Heart left ventricle (tissue), 16 donors: ENCODE results near the gene SIGLEC12. TPM values are rescaled to one million over a fixed set of nuclear protein-coding genes. Genes with fewer than 3 reads are reported as not detected.

Experiments
- ATAC-seq, 4 donors: fragments of 200-7000 bp; cut with Tn5 transposase; one replicate each; pipeline ENCODE4 v1.9.1; 2020 to 2022; ENCODE audit warnings: moderate library complexity in 4 of 4, mild to moderate bottlenecking in 3 of 4, moderate number of reproducible peaks in 1 of 4
- DNase-seq, 5 donors: peaks; one replicate each; pipeline ENCODE4 v3.0.0-alpha.2; 2020
- H3K27ac ChIP-seq, 12 donors: fragments of 200-600 bp; sonication (generic) in 4 of 12; one replicate each; pipeline versions ENCODE4 v1.5.0 to v1.8.0; 2016 to 2022; ENCODE audit warnings: mild to moderate bottlenecking in 2 of 12
- H3K27me3 ChIP-seq, 9 donors: fragments of 200-600 bp; sonication (generic) in 2 of 9; one replicate each; pipeline versions ENCODE4 v1.5.1 to v1.8.0; 2016 to 2022; ENCODE audit warnings: mild to moderate bottlenecking in 3 of 9
- H3K36me3 ChIP-seq, 9 donors: fragments of 200-600 bp; sonication (generic) in 2 of 9; one replicate each; pipeline versions ENCODE4 v1.5.0 to v1.8.0; 2018 to 2022; ENCODE audit warnings: mild to moderate bottlenecking in 2 of 9
- H3K4me1 ChIP-seq, 12 donors: fragments of 200-600 bp; sonication (generic) in 4 of 12; one replicate each; pipeline versions ENCODE4 v1.5.0 to v1.8.0; 2016 to 2022; ENCODE audit warnings: mild to moderate bottlenecking in 3 of 12
- H3K4me3 ChIP-seq, 12 donors: fragments of 200-600 bp; sonication (generic) in 4 of 12; one replicate each; pipeline versions ENCODE4 v1.5.0 to v1.8.0; 2017 to 2022; ENCODE audit warnings: mild to moderate bottlenecking in 9 of 12, moderate library complexity in 4 of 12
- H3K9me3 ChIP-seq, 12 donors: fragments of 200-600 bp; sonication (generic) in 4 of 12; one replicate each; pipeline versions ENCODE4 v1.5.0 to v1.8.0; 2016 to 2022; ENCODE audit warnings: mild to moderate bottlenecking in 1 of 12
- POLR2A ChIP-seq, 2 donors: fragments of 450-650 bp; IDR thresholded peaks; one replicate each; pipeline ENCODE4 v1.6.1; 2017; ENCODE audit warnings: antibody characterized with exemption in 2 of 2, mild to moderate bottlenecking in 2 of 2, moderate library complexity in 2 of 2
- WGBS, 4 donors: extraction: QIAGEN DNeasy Blood & Tissue Kit in 2 of 4; methylation state at CpG; one replicate each; pipeline versions ENCODE4 v1.1.5 to v1.1.7; 2013 to 2018; 5-methylcytosine and 5-hydroxymethylcytosine counted together
- intact Hi-C, 10 donors: fragments of 100-400 bp; cut with DNase I; formaldehyde crosslinking; loops; one replicate each; pipeline versions ENCODE4 v1.11.1 to v1.14.2; 2022
- polyA plus RNA-seq, 2 donors: library from polyadenylated mRNA; stranded (reverse); fragments of 200-250 nt; gene quantifications; one replicate each; pipeline ENCODE4 v1.2.3, GENCODE V29; 2013
- total RNA-seq, 9 donors: library from RNA; depleted of rRNA in 2 of 9; stranded (reverse); fragments of >200 nt in 2 of 9; fragmentation: NEBNext Ultra II Directional in 3 of 9; extraction: Animal tissue kit (Norgen Biotek cat#: 25700) in 3 of 9; gene quantifications; one replicate each; pipeline versions ENCODE4 v1.1.0 to v1.2.4, GENCODE V29; 2016 to 2023
- TF ChIP-seq, protein P1 (sequence below), 12 donors: fragments of 200-600 bp; sonication (generic) in 4 of 12; IDR thresholded peaks; one replicate each; pipeline versions ENCODE4 v1.5.0 to v1.8.0; 2018 to 2022; ENCODE audit warnings: antibody characterized with exemption in 12 of 12, mild to moderate bottlenecking in 5 of 12
- donor health status: ischemic (EF 13 %, LVEDD 7.1; RV severe dilation, severe dysfunction).
- donor health status: healthy with polysubstance abuse.
- donor health status: DM: no; HTN: yes; CAD: no.
- donor health status: DM: no; HTN: no; CAD: no.
- donor health status: ischemic (EF 25% LVEDD 6.9; RV normal size, moderate dysfunction).
- donor health status: ischemic (EF 25% LVEDD 5.7; RV mildly dilated, moderate dysfunction).
- donor health status: healthy.
- donor health status: DM: yes; HTN: yes; CAD: no.
- donor health status: ischemic (EF 35%, LVEDD 5.7; RV mildly dilated, moderate dysfunction).
- donor health status: nonischemic (EF 11% LVEDD 7.7; RV severe dilation, severe dysfunction).
- donor health status: DM: yes; HTN: yes; CAD: no.
- donor health status: PGD.
- donor health status: ischemic (EF 29% LVEDD 5.4; RV normal size, mild dysfunction).
- donor health status: nonischemic (EF 23%, LVEDD 6.1; RV moderate dilation, normal function).

SIGLEC12 gene
- total and polyA plus RNA-seq, 11 donors: 0.15 to 0.43 (median 0.21) TPM; not detected in 6

DNA sequence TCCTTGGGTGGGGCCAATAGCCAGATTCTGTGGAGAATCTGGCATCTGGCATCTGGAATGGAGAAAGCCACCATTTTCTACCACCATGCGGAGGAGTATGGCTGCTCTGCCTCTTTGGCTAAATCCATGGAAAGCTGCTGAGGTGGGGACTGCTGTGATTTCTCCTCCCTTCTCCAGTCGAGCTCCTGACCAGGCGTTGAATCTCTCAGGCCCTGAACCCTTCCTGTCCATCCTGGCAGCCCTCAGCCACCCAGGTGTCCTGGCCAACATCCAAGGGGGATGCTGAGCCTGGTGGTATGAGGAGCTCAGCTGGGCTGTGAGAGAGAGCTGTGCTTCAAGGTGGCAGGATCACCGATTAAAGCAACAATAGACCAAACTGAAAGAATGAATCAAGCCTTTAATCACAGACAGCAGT lies 47.3 kb upstream of the SIGLEC12 start:
- Histone ChIP-seq H3K27me3 (peaks cover 0 to 40% (median 8%) of the 10 kb centered on the region in 9 donors), H3K9me3 (no peaks in the 10 kb centered on the region), H3K4me3 (no peak overlapping the region), H3K4me1 (peaks cover 0 to 6% (median 0%) of the 10 kb centered on the region in 12 donors), H3K27ac (no peak overlapping the region), H3K36me3 (no peaks in the 10 kb centered on the region)
- TF ChIP-seq, protein P1, sequence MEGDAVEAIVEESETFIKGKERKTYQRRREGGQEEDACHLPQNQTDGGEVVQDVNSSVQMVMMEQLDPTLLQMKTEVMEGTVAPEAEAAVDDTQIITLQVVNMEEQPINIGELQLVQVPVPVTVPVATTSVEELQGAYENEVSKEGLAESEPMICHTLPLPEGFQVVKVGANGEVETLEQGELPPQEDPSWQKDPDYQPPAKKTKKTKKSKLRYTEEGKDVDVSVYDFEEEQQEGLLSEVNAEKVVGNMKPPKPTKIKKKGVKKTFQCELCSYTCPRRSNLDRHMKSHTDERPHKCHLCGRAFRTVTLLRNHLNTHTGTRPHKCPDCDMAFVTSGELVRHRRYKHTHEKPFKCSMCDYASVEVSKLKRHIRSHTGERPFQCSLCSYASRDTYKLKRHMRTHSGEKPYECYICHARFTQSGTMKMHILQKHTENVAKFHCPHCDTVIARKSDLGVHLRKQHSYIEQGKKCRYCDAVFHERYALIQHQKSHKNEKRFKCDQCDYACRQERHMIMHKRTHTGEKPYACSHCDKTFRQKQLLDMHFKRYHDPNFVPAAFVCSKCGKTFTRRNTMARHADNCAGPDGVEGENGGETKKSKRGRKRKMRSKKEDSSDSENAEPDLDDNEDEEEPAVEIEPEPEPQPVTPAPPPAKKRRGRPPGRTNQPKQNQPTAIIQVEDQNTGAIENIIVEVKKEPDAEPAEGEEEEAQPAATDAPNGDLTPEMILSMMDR (IDR thresholded peaks at IDR 0.05): no peak
- TF ChIP-seq POLR2A (IDR thresholded peaks at IDR 0.05): no peak
- DNase-seq (no peak), ATAC-seq (no peak)
- WGBS, 4 donors: 62 to 81% (median 75%) methylated on average over 4 of the region's 4 CpGs
- intact Hi-C loops: no loop called here

DNA sequence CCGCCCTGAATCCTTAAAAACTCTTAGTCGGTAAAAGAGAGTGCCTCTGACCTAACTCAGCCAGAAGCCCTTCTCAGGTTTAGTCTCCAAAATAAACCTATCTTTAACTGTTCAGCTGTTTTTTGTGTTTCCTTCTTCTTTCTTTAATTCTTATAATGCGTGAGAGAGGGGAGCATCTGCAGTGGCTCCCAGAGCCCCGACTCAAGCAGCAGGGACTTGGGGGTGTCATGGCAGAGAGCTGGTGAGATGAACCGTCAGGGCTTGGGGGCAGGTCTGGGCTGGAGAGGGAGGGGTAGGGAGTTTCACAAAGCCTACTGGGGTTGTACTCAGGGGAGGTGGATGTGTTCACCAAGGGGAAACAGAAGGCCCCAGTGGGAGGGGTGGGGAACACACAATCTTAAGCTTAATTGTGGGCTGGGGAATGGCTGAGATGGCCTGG lies 46.6 kb upstream of the SIGLEC12 start:
- Histone ChIP-seq H3K27ac (no peak overlapping the region), H3K9me3 (no peaks in the 10 kb centered on the region), H3K4me1 (peaks cover 0 to 6% (median 0%) of the 10 kb centered on the region in 12 donors), H3K4me3 (no peak overlapping the region), H3K27me3 (peaks cover 0 to 44% (median 8%) of the 10 kb centered on the region in 9 donors), H3K36me3 (no peaks in the 10 kb centered on the region)
- 53 to 55% (median 54%) methylated on average over 5 of the region's 5 CpGs for WGBS, 4 donors
- DNase-seq (no peak), ATAC-seq (no peak)
- TF ChIP-seq POLR2A (IDR thresholded peaks at IDR 0.05): no peak
- TF ChIP-seq, protein P1 (IDR thresholded peaks at IDR 0.05): no peak
- intact Hi-C loops: no loop called here

DNA sequence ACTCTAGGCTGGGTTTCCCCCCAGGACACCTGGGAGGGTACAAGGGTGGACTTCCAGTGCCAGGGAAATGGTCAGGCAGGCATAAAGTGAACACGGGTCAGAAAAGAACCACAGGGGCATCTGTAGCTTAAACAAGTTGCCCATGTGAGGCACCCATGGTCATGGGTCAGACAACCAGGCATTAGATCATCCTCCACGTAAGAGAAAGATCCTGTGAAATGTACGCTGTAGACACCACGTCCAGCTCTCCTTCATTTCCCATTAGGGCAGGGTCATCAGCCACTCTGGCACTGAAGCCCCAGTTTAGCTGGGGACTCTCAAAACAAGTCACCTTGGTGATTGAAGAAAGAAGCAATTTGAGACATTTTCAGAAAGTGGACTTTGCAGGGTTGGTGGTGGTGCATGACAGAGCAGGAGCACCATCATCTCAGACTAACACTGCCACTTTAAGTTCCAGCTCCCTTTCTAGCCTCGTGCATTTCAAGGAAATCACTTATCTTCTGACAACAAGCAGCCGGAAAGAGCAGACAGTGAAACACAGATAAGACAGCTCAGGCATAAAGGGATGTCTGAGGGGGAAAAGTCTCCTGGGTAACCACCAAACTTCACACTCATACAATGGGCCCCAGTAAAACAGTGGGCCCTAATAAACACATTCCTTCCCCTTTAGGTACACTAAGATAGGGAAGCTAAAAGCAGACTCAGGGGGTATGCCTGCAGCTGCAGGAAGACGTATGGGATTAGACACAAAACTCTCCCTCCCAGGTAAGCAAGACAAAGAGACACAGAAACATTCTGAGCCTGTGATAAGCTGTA lies 46.0 kb upstream of the SIGLEC12 start:
- 24 to 31% (median 29%) methylated on average over 7 of the region's 7 CpGs for WGBS, 4 donors
- TF ChIP-seq POLR2A (IDR thresholded peaks at IDR 0.05): no peak
- TF ChIP-seq, protein P1 (IDR thresholded peaks at IDR 0.05): no peak
- ATAC-seq: no peak
- intact Hi-C loops: no loop called here
- peaks cover 0 to 50% (median 8%) of the 10 kb centered on the region in 9 donors for H3K27me3 ChIP-seq
- no peak overlapping the region for H3K27ac ChIP-seq
- H3K9me3 ChIP-seq: no peaks in the 10 kb centered on the region
- H3K4me3 ChIP-seq: no peak overlapping the region
- H3K36me3 ChIP-seq: no peaks in the 10 kb centered on the region
- peaks cover 0 to 6% (median 0%) of the 10 kb centered on the region in 12 donors for H3K4me1 ChIP-seq
- DNase-seq: no peak

DNA sequence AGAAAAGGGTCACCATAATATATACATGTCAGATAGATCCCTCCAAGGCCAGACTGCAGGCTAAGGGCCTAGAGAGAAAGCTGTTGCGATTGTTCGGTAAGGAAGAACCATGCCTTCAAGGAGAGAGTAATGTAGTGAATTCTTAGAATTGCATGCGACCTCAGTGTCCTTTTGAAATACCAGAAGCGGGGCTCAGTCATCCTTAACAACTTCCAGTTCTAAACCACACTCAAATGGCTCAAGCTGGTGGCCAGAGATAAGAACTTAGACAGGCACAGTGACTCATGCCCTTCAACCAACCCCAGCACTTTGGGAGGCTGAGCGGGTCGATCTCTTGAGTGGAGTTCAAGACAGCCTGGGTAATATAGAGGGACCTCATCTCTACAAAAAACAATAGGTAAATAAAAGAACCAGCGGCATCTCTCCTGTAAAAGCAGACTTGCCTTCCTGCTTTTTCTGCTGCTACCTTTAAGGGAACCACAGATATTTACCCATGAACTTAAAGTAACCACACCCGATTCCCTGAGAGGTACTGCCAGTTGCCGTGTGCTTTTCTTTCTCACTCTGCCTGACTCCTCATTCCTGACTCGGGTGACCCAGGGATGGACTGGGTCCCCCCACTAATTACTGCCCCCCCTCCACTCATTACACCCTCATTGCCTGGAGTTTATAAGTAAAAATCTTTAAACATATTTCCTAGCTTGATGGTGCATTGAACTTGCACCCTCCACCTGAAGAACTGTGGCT lies 45.2 kb upstream of the SIGLEC12 start:
- Histone ChIP-seq H3K27ac (no peak overlapping the region), H3K36me3 (no peaks in the 10 kb centered on the region), H3K27me3 (peaks cover 0 to 57% (median 8%) of the 10 kb centered on the region in 9 donors), H3K4me1 (peaks cover 0 to 6% (median 0%) of the 10 kb centered on the region in 12 donors), H3K9me3 (no peaks in the 10 kb centered on the region), H3K4me3 (no peak overlapping the region)
- no peak for DNase-seq
- intact Hi-C loops: no loop called here
- TF ChIP-seq, protein P1 (IDR thresholded peaks at IDR 0.05): no peak
- no peak for TF ChIP-seq POLR2A (IDR thresholded peaks at IDR 0.05)
- no peak for ATAC-seq
- WGBS, 4 donors: 40 to 51% (median 47%) methylated on average over 10 of the region's 10 CpGs
